Glutamatergic neuron (in vitro differentiated cells): ENCODE data around the gene LYST. TPM values are rescaled to one million over a fixed set of nuclear protein-coding genes. Genes with fewer than 3 reads are reported as not detected.

ENCODE experiments used
- DNase-seq: peaks from one replicate; pipeline ENCODE4 v3.0.0; 2022
- H3K27ac Mint-ChIP-seq: one replicate; pipeline ENCODE4 v1.8.0; 2020; ENCODE audit warnings: mild to moderate bottlenecking, mixed read lengths, inconsistent platforms; ENCODE audit not compliant: unreplicated experiment
- H3K27me3 Mint-ChIP-seq: one replicate; pipeline ENCODE4 v1.8.0; 2020; ENCODE audit warnings: mild to moderate bottlenecking, moderate library complexity, mixed read lengths, inconsistent platforms; ENCODE audit not compliant: unreplicated experiment
- H3K36me3 Mint-ChIP-seq: one replicate; pipeline ENCODE4 v1.8.0; 2020; ENCODE audit warnings: mild to moderate bottlenecking, mixed read lengths, inconsistent platforms; ENCODE audit not compliant: unreplicated experiment
- H3K4me1 Mint-ChIP-seq: one replicate; pipeline ENCODE4 v1.8.0; 2020; ENCODE audit warnings: mild to moderate bottlenecking, low read depth, mixed read lengths, inconsistent platforms; ENCODE audit not compliant: unreplicated experiment
- H3K4me3 Mint-ChIP-seq: one replicate; pipeline ENCODE4 v1.8.0; 2020; ENCODE audit warnings: mild to moderate bottlenecking, mixed read lengths, inconsistent platforms; ENCODE audit not compliant: unreplicated experiment
- H3K9me3 Mint-ChIP-seq: one replicate; pipeline ENCODE4 v1.8.0; 2020; ENCODE audit warnings: mild to moderate bottlenecking, moderate library complexity, mixed read lengths, inconsistent platforms; ENCODE audit not compliant: unreplicated experiment
- total RNA-seq: library from RNA; stranded (reverse); fragmentation: NEBNext Ultra II Directional; extraction: Animal tissue kit (Norgen Biotek cat#: 25700); gene quantifications from one replicate; pipeline ENCODE4 v1.2.1, GENCODE V29; 2021; ENCODE audit not compliant: unreplicated experiment
- TF ChIP-seq, protein P1 (sequence below): fragments of 200-600 bp; sonication (generic); IDR thresholded peaks from one replicate; pipeline ENCODE4 v1.5.0; 2021; ENCODE audit not compliant: partially characterized antibody, unreplicated experiment

Gene LYST
- total RNA-seq, 1 donor from 2014 or later: 33.6 TPM

DNA sequence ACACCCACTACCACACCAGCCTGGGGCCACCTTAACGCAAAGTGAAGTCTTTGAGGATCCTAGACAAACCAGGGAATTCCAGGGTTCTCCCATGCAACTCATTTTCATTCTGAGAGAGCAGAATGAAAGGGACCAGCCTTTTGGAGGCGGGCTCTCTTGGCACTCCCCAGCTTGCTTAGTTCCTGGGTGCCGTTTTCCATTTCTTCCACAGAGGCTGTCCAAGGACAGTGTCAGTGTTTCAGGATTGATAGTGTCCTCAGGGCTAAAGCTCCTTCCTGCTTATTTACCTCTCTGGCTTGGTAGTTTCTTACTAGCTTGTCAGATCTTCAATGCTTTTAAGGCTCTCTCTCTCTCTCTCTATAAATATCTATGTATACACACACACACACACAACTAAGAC, 187.1 kb downstream of the LYST start:
- H3K4me1 Mint-ChIP-seq: no peaks in the 10 kb centered on the region
- no peak overlapping the region for H3K4me3 Mint-ChIP-seq
- no peaks in the 10 kb centered on the region for H3K27me3 Mint-ChIP-seq
- peaks cover 19% of the 10 kb centered on the region for H3K36me3 Mint-ChIP-seq
- TF ChIP-seq, protein P1, sequence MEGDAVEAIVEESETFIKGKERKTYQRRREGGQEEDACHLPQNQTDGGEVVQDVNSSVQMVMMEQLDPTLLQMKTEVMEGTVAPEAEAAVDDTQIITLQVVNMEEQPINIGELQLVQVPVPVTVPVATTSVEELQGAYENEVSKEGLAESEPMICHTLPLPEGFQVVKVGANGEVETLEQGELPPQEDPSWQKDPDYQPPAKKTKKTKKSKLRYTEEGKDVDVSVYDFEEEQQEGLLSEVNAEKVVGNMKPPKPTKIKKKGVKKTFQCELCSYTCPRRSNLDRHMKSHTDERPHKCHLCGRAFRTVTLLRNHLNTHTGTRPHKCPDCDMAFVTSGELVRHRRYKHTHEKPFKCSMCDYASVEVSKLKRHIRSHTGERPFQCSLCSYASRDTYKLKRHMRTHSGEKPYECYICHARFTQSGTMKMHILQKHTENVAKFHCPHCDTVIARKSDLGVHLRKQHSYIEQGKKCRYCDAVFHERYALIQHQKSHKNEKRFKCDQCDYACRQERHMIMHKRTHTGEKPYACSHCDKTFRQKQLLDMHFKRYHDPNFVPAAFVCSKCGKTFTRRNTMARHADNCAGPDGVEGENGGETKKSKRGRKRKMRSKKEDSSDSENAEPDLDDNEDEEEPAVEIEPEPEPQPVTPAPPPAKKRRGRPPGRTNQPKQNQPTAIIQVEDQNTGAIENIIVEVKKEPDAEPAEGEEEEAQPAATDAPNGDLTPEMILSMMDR: no peak
- DNase-seq: no peak
- peaks cover 1% of the 10 kb centered on the region for H3K9me3 Mint-ChIP-seq
- no peak overlapping the region for H3K27ac Mint-ChIP-seq

DNA sequence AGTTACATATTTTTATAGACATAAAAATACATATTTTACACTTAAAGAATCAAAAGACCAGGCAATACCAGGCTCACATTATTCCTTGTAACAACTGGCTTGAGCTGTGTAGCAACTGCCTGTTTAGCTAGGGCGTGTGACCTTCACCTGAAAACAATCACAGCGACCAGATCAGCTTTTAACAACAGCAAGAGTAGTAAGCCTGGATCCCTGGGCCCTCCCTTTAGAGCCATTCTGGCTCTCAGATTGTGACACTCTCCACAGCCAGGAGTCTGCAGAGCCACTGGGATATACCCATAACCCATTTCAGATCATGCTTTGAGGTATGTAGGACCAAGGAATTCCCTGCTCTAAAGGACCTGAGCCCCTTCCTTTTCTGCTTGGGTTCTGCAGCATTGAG, 187.7 kb downstream of the LYST start:
- DNase-seq: no peak
- Mint-ChIP-seq H3K27me3 (no peaks in the 10 kb centered on the region), H3K27ac (no peak overlapping the region), H3K9me3 (peaks cover 1% of the 10 kb centered on the region), H3K4me1 (no peaks in the 10 kb centered on the region), H3K4me3 (no peak overlapping the region), H3K36me3 (peaks cover 22% of the 10 kb centered on the region)
- TF ChIP-seq, protein P1: no peak

GRCh38 chr1:235675152-235675890, 191.4 kb downstream of the LYST start:
- H3K9me3 Mint-ChIP-seq: peaks cover 6% of the 10 kb centered on the region

GRCh38 chr1:235673981-235674380, 192.7 kb downstream of the LYST start:
- Mint-ChIP-seq H3K27ac (no peak overlapping the region), H3K4me1 (no peaks in the 10 kb centered on the region), H3K36me3 (peaks cover 65% of the 10 kb centered on the region), H3K27me3 (peaks cover 2% of the 10 kb centered on the region), H3K4me3 (no peak overlapping the region), H3K9me3 (peaks cover 8% of the 10 kb centered on the region)
- no peak for DNase-seq
- TF ChIP-seq, protein P1: no peak

More at GRCh38 chr1:235675152-235675890, 191.4 kb downstream of the LYST start:
- no peak overlapping the region for H3K4me3 Mint-ChIP-seq
- no peak overlapping the region for H3K27ac Mint-ChIP-seq
- TF ChIP-seq, protein P1: no peak
- H3K4me1 Mint-ChIP-seq: no peaks in the 10 kb centered on the region
- peaks cover 53% of the 10 kb centered on the region for H3K36me3 Mint-ChIP-seq
- DNase-seq: no peak
- H3K27me3 Mint-ChIP-seq: peaks cover 2% of the 10 kb centered on the region

DNA sequence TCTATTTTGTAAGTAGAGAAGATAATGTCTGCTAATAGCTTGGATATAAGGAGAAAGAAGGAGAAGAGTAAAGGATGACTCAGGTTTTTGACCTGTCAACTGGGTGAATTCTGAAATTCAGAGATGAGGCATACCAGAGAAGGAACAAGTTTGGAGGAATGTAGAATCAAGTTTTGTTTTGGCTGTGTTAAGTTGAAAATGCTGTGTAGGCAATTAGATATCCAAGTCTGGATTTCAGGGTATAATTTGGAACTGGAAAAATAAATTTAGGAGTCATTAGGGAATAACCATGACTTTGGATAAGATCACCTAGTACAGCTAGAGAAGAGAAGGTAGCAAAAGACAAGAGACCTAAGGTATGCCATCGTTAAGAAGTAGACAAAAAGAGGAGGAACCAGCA, 194.7 kb downstream of the LYST start:
- DNase-seq: no peak
- Mint-ChIP-seq H3K36me3 (peaks cover 71% of the 10 kb centered on the region), H3K4me3 (no peak overlapping the region), H3K27ac (no peak overlapping the region), H3K27me3 (peaks cover 2% of the 10 kb centered on the region), H3K9me3 (peaks cover 8% of the 10 kb centered on the region), H3K4me1 (no peaks in the 10 kb centered on the region)
- TF ChIP-seq, protein P1: no peak
